ENCODE results near the gene USP35.
"Not testable (repeated sequence)": the region's sequence is repeated elsewhere in the genome, so short reads cannot be mapped to it uniquely, and the experiment has no call there.

The USP35 gene

GRCh38 chr11:78170874-78171549 is 17.7 kb upstream of the USP35 start:
- DNase-seq, result no peak

GRCh38 chr11:78171951-78172350 is 16.8 kb upstream of the USP35 start:
- DNase-seq, result no peak

GRCh38 chr11:78175862-78176261 is 12.9 kb upstream of the USP35 start:
- DNase-seq, result not testable (repeated sequence)

GRCh38 chr11:78176605-78177141 is 12.0 kb upstream of the USP35 start:
- DNase-seq, result no peak

- DNase-seq, result no peak
Observed at GRCh38 chr11:78177216-78177615, 11.5 kb upstream of the USP35 start.

- DNase-seq, result no peak
Observed at GRCh38 chr11:78179459-78180071, 9.2 kb upstream of the USP35 start.

- DNase-seq, result no peak
Observed at GRCh38 chr11:78180751-78181150, 8.0 kb upstream of the USP35 start.

- DNase-seq, result no peak
Observed at GRCh38 chr11:78181185-78181584, 7.5 kb upstream of the USP35 start.

GRCh38 chr11:78187366-78188285 is 1.1 kb upstream of the USP35 start:
- no peak for DNase-seq

GRCh38 chr11:78189174-78189724 is 530 bp downstream of the USP35 start:
- DNase-seq, result no peak

GRCh38 chr11:78189851-78190250 is 1.1 kb downstream of the USP35 start:
- no peak for DNase-seq

- no peak for DNase-seq
Observed at GRCh38 chr11:78190374-78190773, 1.7 kb downstream of the USP35 start.

GRCh38 chr11:78190871-78191538 is 2.3 kb downstream of the USP35 start:
- DNase-seq, result no peak

GRCh38 chr11:78192223-78192719 is 3.6 kb downstream of the USP35 start:
- no peak for DNase-seq

GRCh38 chr11:78192911-78193351 is 4.2 kb downstream of the USP35 start:
- DNase-seq, result no peak

GRCh38 chr11:78193806-78194205 is 5.1 kb downstream of the USP35 start:
- DNase-seq, result no peak

GRCh38 chr11:78194490-78194889 is 5.8 kb downstream of the USP35 start:
- no peak for DNase-seq

GRCh38 chr11:78195917-78196560 is 7.3 kb downstream of the USP35 start:
- DNase-seq, result no peak

- DNase-seq, result no peak
Observed at GRCh38 chr11:78196661-78197091, 8.0 kb downstream of the USP35 start.

GRCh38 chr11:78197816-78198215 is 9.1 kb downstream of the USP35 start:
- DNase-seq, result no peak

- no peak for DNase-seq
Observed at GRCh38 chr11:78199015-78199652, 10.4 kb downstream of the USP35 start.
